Measurements from ENCODE around the gene HCN2. TPM values are rescaled to one million over a fixed set of nuclear protein-coding genes. Genes with fewer than 3 reads are reported as not detected.

Gene HCN2
- total RNA-seq, 1 experiment from 2014 or later: 9.2 TPM

DNA sequence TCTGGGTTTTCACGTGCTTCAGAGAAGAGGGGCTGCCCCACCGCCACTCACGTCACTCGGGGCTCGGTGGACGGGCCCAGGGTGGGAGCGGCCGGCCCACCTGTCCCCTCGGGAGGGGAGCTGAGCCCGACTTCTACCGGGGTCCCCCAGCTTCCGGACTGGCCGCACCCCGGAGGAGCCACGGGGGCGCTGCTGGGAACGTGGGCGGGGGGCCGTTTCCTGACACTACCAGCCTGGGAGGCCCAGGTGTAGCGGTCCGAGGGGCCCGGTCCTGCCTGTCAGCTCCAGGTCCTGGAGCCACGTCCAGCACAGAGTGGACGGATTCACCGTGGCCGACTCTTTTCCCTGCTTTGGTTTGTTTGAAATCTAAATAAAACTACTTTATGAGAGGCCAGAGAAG, 48.0 kb upstream of the HCN2 start (continued):
- TF ChIP-seq CTCF (IDR thresholded peaks at IDR 0.05): no peak
- TF ChIP-seq CBFB (CRISPR knock-in tag; IDR thresholded peaks at IDR 0.05; ENCODE audit: low read depth): no peak
- TF ChIP-seq, protein P1, sequence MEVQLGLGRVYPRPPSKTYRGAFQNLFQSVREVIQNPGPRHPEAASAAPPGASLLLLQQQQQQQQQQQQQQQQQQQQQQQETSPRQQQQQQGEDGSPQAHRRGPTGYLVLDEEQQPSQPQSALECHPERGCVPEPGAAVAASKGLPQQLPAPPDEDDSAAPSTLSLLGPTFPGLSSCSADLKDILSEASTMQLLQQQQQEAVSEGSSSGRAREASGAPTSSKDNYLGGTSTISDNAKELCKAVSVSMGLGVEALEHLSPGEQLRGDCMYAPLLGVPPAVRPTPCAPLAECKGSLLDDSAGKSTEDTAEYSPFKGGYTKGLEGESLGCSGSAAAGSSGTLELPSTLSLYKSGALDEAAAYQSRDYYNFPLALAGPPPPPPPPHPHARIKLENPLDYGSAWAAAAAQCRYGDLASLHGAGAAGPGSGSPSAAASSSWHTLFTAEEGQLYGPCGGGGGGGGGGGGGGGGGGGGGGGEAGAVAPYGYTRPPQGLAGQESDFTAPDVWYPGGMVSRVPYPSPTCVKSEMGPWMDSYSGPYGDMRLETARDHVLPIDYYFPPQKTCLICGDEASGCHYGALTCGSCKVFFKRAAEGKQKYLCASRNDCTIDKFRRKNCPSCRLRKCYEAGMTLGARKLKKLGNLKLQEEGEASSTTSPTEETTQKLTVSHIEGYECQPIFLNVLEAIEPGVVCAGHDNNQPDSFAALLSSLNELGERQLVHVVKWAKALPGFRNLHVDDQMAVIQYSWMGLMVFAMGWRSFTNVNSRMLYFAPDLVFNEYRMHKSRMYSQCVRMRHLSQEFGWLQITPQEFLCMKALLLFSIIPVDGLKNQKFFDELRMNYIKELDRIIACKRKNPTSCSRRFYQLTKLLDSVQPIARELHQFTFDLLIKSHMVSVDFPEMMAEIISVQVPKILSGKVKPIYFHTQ (CRISPR knock-in tag; IDR thresholded peaks at IDR 0.05): no peak
- TF ChIP-seq MLX (CRISPR knock-in tag; IDR thresholded peaks at IDR 0.05): no peak

- ATAC-seq (no peak), DNase-seq (ENCODE audit: low spot score) (no peak)
- Mint-ChIP-seq H3K4me3 (no peak overlapping the region), H3K36me3 (peaks cover 11% of the 10 kb centered on the region), H3K27ac (no peak overlapping the region), H3K4me1 (peaks cover 7% of the 10 kb centered on the region), H3K9me3 (no peaks in the 10 kb centered on the region), H3K27me3 (ENCODE audit: low read depth) (no peaks in the 10 kb centered on the region)
- ChIA-PET POLR2A (interaction anchor here (0.6 to 1.5 kb wide), 4 partner anchors 10 to 71 kb away, joined by 3 to 7 read pairs (median 4); partner anchors contain the start of gene CDC34), CTCF (interaction anchor here (1.2 to 1.3 kb wide), 2 partner anchors 10 to 31 kb away, joined by 6 to 7 read pairs; no protein-coding TSS in a partner anchor)
- TF ChIP-seq GABPB1 (CRISPR knock-in tag; IDR thresholded peaks at IDR 0.05) (no peak), NR3C1 (CRISPR knock-in tag; conservative IDR thresholded peaks at IDR 0.05; ENCODE audit: low read depth) (no peak), MYBL2 (CRISPR knock-in tag; IDR thresholded peaks at IDR 0.05) (no peak), SP1 (CRISPR knock-in tag; conservative IDR thresholded peaks at IDR 0.05) (no peak), JUN (CRISPR knock-in tag; IDR thresholded peaks at IDR 0.05) (no peak), IRF2 (CRISPR knock-in tag; IDR thresholded peaks at IDR 0.05; ENCODE audit: borderline replicate concordance, low read depth) (no peak), TEAD1 (CRISPR knock-in tag; IDR thresholded peaks at IDR 0.05) (no peak), GRHL2 (CRISPR knock-in tag; IDR thresholded peaks at IDR 0.05; ENCODE audit: insufficient replicate concordance, severe bottlenecking) (no peak), NFE2L1 (CRISPR knock-in tag; IDR thresholded peaks at IDR 0.05) (no peak), SMAD3 (CRISPR knock-in tag; IDR thresholded peaks at IDR 0.05; ENCODE audit: borderline replicate concordance) (no peak), SOX15 (CRISPR knock-in tag; IDR thresholded peaks at IDR 0.05) (no peak), USF1 (CRISPR knock-in tag; IDR thresholded peaks at IDR 0.05) (no peak), NR1H2 (CRISPR knock-in tag; IDR thresholded peaks at IDR 0.05) (no peak), RELA (CRISPR knock-in tag; IDR thresholded peaks at IDR 0.05; ENCODE audit: borderline replicate concordance) (no peak)
- TF ChIP-seq, protein P2, sequence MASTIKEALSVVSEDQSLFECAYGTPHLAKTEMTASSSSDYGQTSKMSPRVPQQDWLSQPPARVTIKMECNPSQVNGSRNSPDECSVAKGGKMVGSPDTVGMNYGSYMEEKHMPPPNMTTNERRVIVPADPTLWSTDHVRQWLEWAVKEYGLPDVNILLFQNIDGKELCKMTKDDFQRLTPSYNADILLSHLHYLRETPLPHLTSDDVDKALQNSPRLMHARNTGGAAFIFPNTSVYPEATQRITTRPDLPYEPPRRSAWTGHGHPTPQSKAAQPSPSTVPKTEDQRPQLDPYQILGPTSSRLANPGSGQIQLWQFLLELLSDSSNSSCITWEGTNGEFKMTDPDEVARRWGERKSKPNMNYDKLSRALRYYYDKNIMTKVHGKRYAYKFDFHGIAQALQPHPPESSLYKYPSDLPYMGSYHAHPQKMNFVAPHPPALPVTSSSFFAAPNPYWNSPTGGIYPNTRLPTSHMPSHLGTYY (CRISPR knock-in tag; IDR thresholded peaks at IDR 0.05): no peak
- TF ChIP-seq, protein P1 (CRISPR knock-in tag; IDR thresholded peaks at IDR 0.05): no peak
- TF ChIP-seq, protein P3, sequence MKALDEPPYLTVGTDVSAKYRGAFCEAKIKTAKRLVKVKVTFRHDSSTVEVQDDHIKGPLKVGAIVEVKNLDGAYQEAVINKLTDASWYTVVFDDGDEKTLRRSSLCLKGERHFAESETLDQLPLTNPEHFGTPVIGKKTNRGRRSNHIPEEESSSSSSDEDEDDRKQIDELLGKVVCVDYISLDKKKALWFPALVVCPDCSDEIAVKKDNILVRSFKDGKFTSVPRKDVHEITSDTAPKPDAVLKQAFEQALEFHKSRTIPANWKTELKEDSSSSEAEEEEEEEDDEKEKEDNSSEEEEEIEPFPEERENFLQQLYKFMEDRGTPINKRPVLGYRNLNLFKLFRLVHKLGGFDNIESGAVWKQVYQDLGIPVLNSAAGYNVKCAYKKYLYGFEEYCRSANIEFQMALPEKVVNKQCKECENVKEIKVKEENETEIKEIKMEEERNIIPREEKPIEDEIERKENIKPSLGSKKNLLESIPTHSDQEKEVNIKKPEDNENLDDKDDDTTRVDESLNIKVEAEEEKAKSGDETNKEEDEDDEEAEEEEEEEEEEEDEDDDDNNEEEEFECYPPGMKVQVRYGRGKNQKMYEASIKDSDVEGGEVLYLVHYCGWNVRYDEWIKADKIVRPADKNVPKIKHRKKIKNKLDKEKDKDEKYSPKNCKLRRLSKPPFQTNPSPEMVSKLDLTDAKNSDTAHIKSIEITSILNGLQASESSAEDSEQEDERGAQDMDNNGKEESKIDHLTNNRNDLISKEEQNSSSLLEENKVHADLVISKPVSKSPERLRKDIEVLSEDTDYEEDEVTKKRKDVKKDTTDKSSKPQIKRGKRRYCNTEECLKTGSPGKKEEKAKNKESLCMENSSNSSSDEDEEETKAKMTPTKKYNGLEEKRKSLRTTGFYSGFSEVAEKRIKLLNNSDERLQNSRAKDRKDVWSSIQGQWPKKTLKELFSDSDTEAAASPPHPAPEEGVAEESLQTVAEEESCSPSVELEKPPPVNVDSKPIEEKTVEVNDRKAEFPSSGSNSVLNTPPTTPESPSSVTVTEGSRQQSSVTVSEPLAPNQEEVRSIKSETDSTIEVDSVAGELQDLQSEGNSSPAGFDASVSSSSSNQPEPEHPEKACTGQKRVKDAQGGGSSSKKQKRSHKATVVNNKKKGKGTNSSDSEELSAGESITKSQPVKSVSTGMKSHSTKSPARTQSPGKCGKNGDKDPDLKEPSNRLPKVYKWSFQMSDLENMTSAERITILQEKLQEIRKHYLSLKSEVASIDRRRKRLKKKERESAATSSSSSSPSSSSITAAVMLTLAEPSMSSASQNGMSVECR (CRISPR knock-in tag; IDR thresholded peaks at IDR 0.05; ENCODE audit: borderline replicate concordance): no peak
Observed at GRCh38 chr19:542173-542866, 47.4 kb upstream of the HCN2 start.

Data from WTC11 (cell line).